Measurements from ENCODE around the gene NRXN2.

The NRXN2 gene

GRCh38 chr11:64753380-64754123, 30.6 kb upstream of the NRXN2 start:
- Histone ChIP-seq H3K9me3 (no peaks in the 10 kb centered on the region), H3K4me3 (no peak overlapping the region), H3K9ac (no peak overlapping the region), H3K4me2 (no peak overlapping the region; the same call in 1 of the 2 replicates), H4K20me1 (no peaks in the 10 kb centered on the region), H3K27me3 (no peaks in the 10 kb centered on the region), H3K36me3 (peaks cover 13% of the 10 kb centered on the region; the same call in 1 of the 2 replicates), H3K27ac (0 out of 2 replicates have a peak overlapping the region, but pooled peaks have one; percentile 26), H3K4me1 (peaks cover 51% of the 10 kb centered on the region)
- no peak for TF ChIP-seq Cebpa-rat (IDR thresholded peaks at IDR 0.05)

DNA sequence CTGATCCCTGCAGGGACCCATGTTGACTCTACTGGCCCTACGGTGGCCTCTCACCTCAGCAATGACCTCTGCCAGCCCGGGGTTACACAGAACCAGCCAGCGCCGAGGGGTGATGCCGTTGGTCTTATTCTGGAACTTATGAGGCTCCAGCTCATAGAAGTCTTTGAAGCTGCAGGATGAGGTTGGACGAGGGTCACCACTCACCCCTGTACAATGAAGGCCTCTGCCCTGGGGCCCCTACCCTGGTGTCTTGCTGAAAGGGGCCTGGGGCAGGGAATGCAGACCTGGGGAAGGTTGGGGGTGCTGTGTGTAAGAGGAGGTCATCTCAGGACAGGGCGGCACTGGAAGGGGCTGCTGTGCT, 30.0 kb upstream of the NRXN2 start:
- peaks cover 13% of the 10 kb centered on the region; the same call in 1 of the 2 replicates for H3K36me3 ChIP-seq
- no peak overlapping the region for H3K9ac ChIP-seq
- H3K4me2 ChIP-seq: peak overlapping the region; percentile 25
- no peak overlapping the region for H3K4me3 ChIP-seq
- H4K20me1 ChIP-seq: no peaks in the 10 kb centered on the region
- H3K27ac ChIP-seq: 0 out of 2 replicates have a peak overlapping the region, but pooled peaks have one; percentile 13
- peaks cover 54% of the 10 kb centered on the region for H3K4me1 ChIP-seq
- no peaks in the 10 kb centered on the region for H3K9me3 ChIP-seq
- no peaks in the 10 kb centered on the region for H3K27me3 ChIP-seq
- no peak for TF ChIP-seq Cebpa-rat (IDR thresholded peaks at IDR 0.05)

GRCh38 chr11:64752175-64752970, 29.4 kb upstream of the NRXN2 start:
- peak overlapping the region; percentile 26; the same call in 1 of the 2 replicates for H3K27ac ChIP-seq
- peak overlapping the region; percentile 36 for H3K4me2 ChIP-seq
- peaks cover 60% of the 10 kb centered on the region for H3K4me1 ChIP-seq
- no peaks in the 10 kb centered on the region for H3K9me3 ChIP-seq
- H4K20me1 ChIP-seq: no peaks in the 10 kb centered on the region
- peaks cover 13% of the 10 kb centered on the region; the same call in 1 of the 2 replicates for H3K36me3 ChIP-seq
- H3K9ac ChIP-seq: no peak overlapping the region
- no peak for TF ChIP-seq Cebpa-rat (IDR thresholded peaks at IDR 0.05)
- no peaks in the 10 kb centered on the region for H3K27me3 ChIP-seq
- H3K4me3 ChIP-seq: no peak overlapping the region

DNA sequence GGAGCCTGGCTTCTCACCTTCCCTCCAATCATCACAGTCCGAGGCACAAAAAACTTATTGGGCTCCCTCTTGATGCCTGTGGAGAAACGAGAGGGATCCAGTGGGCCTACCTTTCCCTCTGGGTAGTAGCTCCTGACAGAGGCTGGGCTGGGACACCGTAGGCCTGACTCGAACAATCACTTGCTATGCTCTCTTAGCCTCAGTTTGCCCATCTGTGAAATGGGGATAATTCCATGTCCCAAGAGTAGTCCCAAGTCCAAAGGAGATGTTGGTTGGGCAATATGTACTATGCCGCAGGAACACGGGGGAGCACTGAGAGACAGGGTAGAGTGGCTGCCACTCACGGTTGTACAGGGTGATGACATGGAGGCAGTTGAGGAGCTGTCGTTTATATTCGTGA, 28.6 kb upstream of the NRXN2 start:
- Histone ChIP-seq H3K4me3 (no peak overlapping the region), H3K36me3 (peaks cover 13% of the 10 kb centered on the region; the same call in 1 of the 2 replicates), H4K20me1 (no peaks in the 10 kb centered on the region), H3K27ac (peak overlapping the region; percentile 4), H3K27me3 (no peaks in the 10 kb centered on the region), H3K9me3 (no peaks in the 10 kb centered on the region), H3K9ac (no peak overlapping the region), H3K4me2 (peak overlapping the region; percentile 20; the same call in 1 of the 2 replicates), H3K4me1 (peaks cover 62% of the 10 kb centered on the region)
- no peak for TF ChIP-seq Cebpa-rat (IDR thresholded peaks at IDR 0.05)

DNA sequence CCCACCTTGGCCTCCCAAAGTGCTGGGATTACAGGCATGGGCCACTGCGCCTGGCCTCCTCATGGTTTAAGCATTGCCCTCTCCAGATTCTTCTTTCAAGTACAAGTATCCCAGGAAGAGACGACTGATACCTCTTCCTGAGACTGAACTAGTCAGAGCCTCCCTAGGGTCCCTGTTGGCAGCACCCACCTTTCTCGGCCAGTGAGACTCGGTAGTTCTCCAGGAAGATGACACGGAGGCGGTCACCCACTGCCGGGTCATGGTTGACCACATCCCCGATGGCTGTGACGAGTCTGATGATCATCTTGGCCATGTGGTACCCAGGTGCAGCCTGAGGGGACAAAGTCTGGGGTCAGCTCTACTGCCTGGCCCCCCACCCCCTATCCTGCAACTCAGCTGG, 28.1 kb upstream of the NRXN2 start:
- peak overlapping the region; percentile 4 for H3K27ac ChIP-seq
- H3K4me3 ChIP-seq: no peak overlapping the region
- H3K4me1 ChIP-seq: peaks cover 62% of the 10 kb centered on the region
- peak overlapping the region; percentile 20; the same call in 1 of the 2 replicates for H3K4me2 ChIP-seq
- no peaks in the 10 kb centered on the region for H3K9me3 ChIP-seq
- no peaks in the 10 kb centered on the region for H3K27me3 ChIP-seq
- no peak overlapping the region for H3K9ac ChIP-seq
- TF ChIP-seq Cebpa-rat (IDR thresholded peaks at IDR 0.05): no peak
- peaks cover 13% of the 10 kb centered on the region; the same call in 1 of the 2 replicates for H3K36me3 ChIP-seq
- H4K20me1 ChIP-seq: no peaks in the 10 kb centered on the region

DNA sequence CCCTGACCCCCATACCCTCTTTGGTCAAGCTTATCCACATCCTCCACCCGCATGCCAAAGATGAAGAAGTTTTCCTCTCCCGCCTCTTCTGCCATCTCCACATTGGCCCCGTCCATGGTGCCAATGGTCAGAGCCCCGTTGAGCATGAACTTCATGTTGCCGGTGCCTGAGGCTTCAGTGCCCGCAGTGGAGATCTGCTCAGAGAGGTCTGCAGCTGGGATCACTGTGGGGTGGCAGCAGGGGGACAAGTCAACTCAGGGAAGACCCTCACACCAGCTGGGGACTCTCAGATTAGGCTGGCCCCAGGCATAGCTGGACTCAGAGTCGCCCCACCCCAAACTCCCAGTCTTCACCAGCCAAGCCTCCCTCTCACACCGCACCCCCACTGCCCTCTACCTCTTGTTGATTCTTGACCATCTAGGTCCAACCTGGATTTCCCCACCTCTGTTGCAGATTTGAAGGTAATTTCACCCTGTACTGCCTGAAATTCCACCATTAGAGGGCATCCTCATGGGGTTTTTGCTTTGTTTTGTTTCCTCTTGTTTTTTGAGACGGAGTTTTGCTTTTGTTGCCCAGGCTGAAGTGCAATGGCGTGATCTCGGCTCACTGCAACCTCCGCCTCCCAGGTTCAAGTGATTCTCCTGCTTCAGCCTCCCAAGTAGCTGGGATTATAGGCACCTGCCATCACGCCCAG, 27.5 kb upstream of the NRXN2 start:
- H3K9me3 ChIP-seq: no peaks in the 10 kb centered on the region
- H3K4me2 ChIP-seq: 0 out of 2 replicates have a peak overlapping the region, but pooled peaks have one; percentile 20
- H3K4me3 ChIP-seq: no peak overlapping the region
- no peak for TF ChIP-seq Cebpa-rat (IDR thresholded peaks at IDR 0.05)
- peaks cover 13% of the 10 kb centered on the region; the same call in 1 of the 2 replicates for H3K36me3 ChIP-seq
- H3K27me3 ChIP-seq: no peaks in the 10 kb centered on the region
- H4K20me1 ChIP-seq: no peaks in the 10 kb centered on the region
- H3K9ac ChIP-seq: no peak overlapping the region
- H3K27ac ChIP-seq: peak overlapping the region; percentile 44; the same call in 1 of the 2 replicates
- H3K4me1 ChIP-seq: peaks cover 58% of the 10 kb centered on the region

DNA sequence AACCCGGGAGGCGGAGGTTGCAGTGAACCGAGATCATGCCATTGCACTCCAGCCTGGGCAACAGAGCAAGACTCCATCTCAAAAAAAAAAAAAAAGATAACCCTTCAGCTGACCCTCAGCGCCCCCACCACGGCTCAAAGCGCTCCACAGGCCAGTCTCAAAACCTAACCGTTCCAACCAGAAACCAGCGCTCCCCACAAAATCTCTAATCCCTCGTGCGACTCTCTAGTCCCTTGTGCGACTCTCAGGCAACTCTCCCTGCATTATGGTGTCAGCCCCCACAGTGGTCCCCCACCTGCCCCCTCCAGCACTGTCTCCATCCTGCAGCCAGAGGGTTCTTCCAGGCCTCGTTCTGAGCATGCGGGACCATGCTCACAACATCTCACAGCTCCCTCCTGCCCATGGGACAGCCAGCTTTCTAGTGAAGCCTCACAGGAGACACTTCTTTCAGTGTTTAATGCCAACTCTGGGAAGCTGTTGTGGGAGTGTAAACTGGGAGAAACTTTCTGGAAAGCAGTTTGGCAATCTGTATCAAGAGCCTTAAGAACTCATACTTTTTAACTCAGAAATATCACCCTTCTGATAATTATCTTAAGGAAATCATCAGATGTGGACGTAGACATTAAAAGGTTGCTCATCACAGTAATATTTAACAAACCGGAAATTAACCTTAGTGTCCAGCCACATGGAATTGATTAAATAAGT, 25.1 kb upstream of the NRXN2 start:
- TF ChIP-seq Cebpa-rat (IDR thresholded peaks at IDR 0.05): no peak
- Histone ChIP-seq H4K20me1 (no peaks in the 10 kb centered on the region), H3K9me3 (no peaks in the 10 kb centered on the region), H3K4me2 (no peak overlapping the region; the same call in 1 of the 2 replicates), H3K27ac (peak overlapping the region; percentile 99), H3K4me1 (peaks cover 61% of the 10 kb centered on the region), H3K27me3 (no peaks in the 10 kb centered on the region), H3K4me3 (no peak overlapping the region), H3K36me3 (peaks cover 13% of the 10 kb centered on the region; the same call in 1 of the 2 replicates), H3K9ac (no peak overlapping the region)

DNA sequence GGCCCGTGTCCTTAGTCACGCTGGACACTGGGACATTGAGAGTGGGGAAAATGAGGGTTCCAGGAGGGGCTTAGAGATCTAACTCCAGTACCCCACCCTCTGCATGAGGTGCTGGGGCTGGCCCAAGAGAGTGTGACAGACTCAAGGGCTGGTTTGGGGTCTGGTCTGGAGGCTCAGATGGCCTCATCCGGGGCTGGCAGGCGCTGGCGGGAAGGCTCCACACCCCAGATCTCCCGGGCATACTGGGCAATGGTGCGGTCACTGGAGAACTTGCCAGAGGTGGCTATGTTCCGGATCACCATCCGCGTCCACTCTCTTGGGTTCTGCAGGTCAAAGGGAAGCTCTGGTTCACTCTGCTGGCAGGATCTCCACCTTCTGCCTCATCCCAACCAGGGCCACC, 23.5 kb upstream of the NRXN2 start:
- peaks cover 3% of the 10 kb centered on the region; the same call in 1 of the 2 replicates for H3K36me3 ChIP-seq
- peak overlapping the region; percentile 75 for H3K4me3 ChIP-seq
- H3K27ac ChIP-seq: peak overlapping the region; percentile 99
- no peaks in the 10 kb centered on the region for H3K9me3 ChIP-seq
- H4K20me1 ChIP-seq: peaks cover 12% of the 10 kb centered on the region
- peak overlapping the region; percentile 91; the same call in 1 of the 2 replicates for H3K9ac ChIP-seq
- TF ChIP-seq Cebpa-rat (IDR thresholded peaks at IDR 0.05): no peak
- peaks cover 58% of the 10 kb centered on the region for H3K4me1 ChIP-seq
- no peaks in the 10 kb centered on the region for H3K27me3 ChIP-seq
- H3K4me2 ChIP-seq: peak overlapping the region; percentile 98
